Measurements from ENCODE around the gene KIF15. TPM values are rescaled to one million over a fixed set of nuclear protein-coding genes. Genes with fewer than 3 reads are reported as not detected.

Gene KIF15
- total RNA-seq, 1 donor from 2014 or later: 11.3 TPM

DNA sequence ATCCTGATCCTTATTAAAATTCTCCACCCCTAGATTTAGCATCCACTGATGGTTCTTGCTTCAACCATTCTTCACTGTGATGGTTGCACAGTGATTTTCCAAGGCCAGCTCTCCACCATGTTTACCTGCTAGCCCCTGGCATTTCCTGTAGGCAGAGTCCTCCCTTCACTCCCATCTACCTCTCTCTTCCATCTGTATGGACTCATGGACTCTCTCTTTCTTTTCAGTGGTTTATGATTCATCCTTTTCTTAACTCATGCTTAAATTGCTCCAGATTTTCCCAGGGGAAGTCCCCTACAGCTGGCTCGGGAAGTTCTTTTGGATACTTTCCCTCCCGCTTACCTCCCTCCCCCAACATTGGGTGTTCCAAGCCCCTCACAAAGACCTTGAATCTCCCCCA, 131.5 kb downstream of the KIF15 start:
- H3K9me3 Mint-ChIP-seq: no peaks in the 10 kb centered on the region
- TF ChIP-seq, protein P1, sequence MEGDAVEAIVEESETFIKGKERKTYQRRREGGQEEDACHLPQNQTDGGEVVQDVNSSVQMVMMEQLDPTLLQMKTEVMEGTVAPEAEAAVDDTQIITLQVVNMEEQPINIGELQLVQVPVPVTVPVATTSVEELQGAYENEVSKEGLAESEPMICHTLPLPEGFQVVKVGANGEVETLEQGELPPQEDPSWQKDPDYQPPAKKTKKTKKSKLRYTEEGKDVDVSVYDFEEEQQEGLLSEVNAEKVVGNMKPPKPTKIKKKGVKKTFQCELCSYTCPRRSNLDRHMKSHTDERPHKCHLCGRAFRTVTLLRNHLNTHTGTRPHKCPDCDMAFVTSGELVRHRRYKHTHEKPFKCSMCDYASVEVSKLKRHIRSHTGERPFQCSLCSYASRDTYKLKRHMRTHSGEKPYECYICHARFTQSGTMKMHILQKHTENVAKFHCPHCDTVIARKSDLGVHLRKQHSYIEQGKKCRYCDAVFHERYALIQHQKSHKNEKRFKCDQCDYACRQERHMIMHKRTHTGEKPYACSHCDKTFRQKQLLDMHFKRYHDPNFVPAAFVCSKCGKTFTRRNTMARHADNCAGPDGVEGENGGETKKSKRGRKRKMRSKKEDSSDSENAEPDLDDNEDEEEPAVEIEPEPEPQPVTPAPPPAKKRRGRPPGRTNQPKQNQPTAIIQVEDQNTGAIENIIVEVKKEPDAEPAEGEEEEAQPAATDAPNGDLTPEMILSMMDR (IDR thresholded peaks at IDR 0.05; ENCODE audit: unreplicated experiment): no peak
- no peak for DNase-seq (ENCODE audit: low spot score in 2 of 2, unreplicated experiment in 2 of 2)
- H3K4me3 Mint-ChIP-seq: no peak overlapping the region
- no peaks in the 10 kb centered on the region for H3K4me1 Mint-ChIP-seq
- no peaks in the 10 kb centered on the region for H3K36me3 Mint-ChIP-seq
- no peaks in the 10 kb centered on the region for H3K27me3 Mint-ChIP-seq (ENCODE audit: low read depth)
- no peak overlapping the region for H3K27ac Mint-ChIP-seq

DNA sequence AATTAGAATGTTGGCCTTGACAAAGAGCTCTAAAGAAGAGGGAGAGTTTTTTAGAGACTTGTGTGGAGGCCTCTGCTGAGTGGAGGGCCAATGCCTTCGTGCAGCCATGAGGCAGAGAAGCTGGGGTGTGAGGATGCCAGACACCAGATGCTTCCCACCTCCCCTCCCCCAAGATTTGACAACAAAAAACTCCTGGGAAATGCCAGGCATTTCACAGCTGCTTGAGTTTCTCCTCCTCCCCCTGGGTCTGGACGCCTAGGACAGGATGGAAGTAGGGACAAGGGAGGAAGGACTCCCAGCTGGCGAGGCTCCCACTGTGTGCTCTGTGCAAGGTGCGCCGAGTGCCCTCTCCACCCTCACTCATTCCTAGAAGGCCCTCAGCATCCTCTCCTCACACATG, 132.9 kb downstream of the KIF15 start:
- TF ChIP-seq, protein P1 (IDR thresholded peaks at IDR 0.05; ENCODE audit: unreplicated experiment): no peak
- no peaks in the 10 kb centered on the region for H3K9me3 Mint-ChIP-seq
- H3K36me3 Mint-ChIP-seq: no peaks in the 10 kb centered on the region
- H3K27ac Mint-ChIP-seq: no peak overlapping the region
- H3K4me3 Mint-ChIP-seq: no peak overlapping the region
- no peak for DNase-seq (ENCODE audit: low spot score in 2 of 2, unreplicated experiment in 2 of 2)
- H3K4me1 Mint-ChIP-seq: peaks cover 1% of the 10 kb centered on the region
- no peaks in the 10 kb centered on the region for H3K27me3 Mint-ChIP-seq (ENCODE audit: low read depth)

DNA sequence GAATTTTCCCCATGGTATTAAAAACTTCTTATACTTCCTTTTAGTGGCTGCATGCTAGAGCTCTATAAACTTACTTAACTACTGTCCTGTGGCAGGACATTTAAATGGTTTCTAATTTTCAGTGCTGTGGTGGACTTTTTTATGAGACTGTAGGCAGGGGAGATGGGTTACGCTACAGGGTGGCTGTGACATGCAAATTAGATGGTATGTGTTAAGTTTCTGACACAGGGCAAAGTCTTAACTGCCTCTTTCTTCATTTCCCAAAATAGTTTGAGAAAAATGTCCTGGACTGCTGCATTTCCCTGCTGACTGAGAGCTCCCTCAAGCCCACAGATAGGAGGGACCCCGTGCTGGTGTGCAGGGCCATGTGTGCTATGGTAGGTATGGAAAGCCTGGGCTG, 134.8 kb downstream of the KIF15 start:
- DNase-seq (ENCODE audit: low spot score in 2 of 2, unreplicated experiment in 2 of 2): no peak
- Mint-ChIP-seq H3K4me1 (peaks cover 9% of the 10 kb centered on the region), H3K27ac (no peak overlapping the region), H3K4me3 (no peak overlapping the region), H3K9me3 (no peaks in the 10 kb centered on the region), H3K36me3 (no peaks in the 10 kb centered on the region), H3K27me3 (ENCODE audit: low read depth) (no peaks in the 10 kb centered on the region)
- TF ChIP-seq, protein P1 (IDR thresholded peaks at IDR 0.05; ENCODE audit: unreplicated experiment): no peak

DNA sequence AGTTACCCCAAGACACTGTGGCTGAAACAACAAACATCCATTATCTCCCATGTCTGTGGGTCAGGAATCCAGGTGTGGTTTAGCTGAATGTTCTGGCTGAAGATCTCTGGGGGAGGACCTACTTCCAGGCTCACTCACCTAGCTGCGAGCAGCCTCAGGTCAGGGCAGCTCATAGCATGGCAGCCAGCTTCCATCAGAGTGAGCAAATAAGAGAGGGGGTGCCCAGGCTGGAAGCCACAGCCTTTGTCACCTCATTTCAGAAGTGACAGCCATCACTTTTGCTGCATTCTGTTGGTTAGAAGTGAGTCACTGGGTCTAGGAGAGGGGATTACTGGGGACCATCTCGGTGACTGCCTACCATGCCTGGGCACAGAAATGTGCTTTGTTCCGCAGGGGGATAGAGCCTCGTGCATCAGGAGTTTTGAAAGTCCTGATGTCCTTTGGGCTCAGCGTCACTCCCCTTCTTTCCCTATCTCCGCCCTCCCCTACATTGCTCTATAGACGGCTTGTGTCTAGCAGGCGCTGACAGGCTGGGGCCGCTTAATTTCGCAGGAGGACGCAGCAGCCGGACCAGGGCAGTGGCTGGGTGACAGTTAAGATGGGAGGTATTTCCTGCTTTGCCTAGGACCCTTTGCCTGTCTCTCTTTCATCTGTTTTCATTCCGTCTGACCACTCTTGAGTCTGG, 138.2 kb downstream of the KIF15 start:
- no peak for DNase-seq (ENCODE audit: low spot score in 2 of 2, unreplicated experiment in 2 of 2)
- H3K9me3 Mint-ChIP-seq: no peaks in the 10 kb centered on the region
- TF ChIP-seq, protein P1 (IDR thresholded peaks at IDR 0.05; ENCODE audit: unreplicated experiment): no peak
- H3K36me3 Mint-ChIP-seq: no peaks in the 10 kb centered on the region
- no peak overlapping the region for H3K27ac Mint-ChIP-seq
- no peaks in the 10 kb centered on the region for H3K27me3 Mint-ChIP-seq (ENCODE audit: low read depth)
- H3K4me3 Mint-ChIP-seq: no peak overlapping the region
- peaks cover 22% of the 10 kb centered on the region for H3K4me1 Mint-ChIP-seq

DNA sequence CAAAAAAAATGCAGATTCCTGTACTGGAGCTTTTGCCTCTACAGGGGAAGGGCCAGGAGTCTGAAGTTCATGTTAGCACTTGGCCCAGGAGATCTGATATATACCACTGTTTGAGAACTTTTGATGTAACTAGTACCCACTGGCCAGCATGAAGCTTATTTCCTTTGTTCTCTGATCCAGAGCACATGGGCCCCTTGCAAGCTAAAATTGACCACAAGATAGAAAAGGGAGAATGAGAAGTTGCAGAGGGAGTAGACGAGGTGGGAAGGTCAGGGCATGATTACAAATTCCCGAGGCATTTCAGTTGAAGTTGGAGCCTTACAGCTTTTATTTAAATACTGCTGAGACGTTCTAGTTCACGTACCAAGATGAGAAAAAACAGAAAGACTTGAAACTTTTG, 141.0 kb downstream of the KIF15 start:
- Mint-ChIP-seq H3K36me3 (no peaks in the 10 kb centered on the region), H3K9me3 (no peaks in the 10 kb centered on the region), H3K4me3 (no peak overlapping the region), H3K27ac (no peak overlapping the region), H3K4me1 (peaks cover 22% of the 10 kb centered on the region), H3K27me3 (ENCODE audit: low read depth) (no peaks in the 10 kb centered on the region)
- no peak for DNase-seq (ENCODE audit: low spot score in 2 of 2, unreplicated experiment in 2 of 2)
- TF ChIP-seq, protein P1 (IDR thresholded peaks at IDR 0.05; ENCODE audit: unreplicated experiment): no peak

Other genes with a start within 250 kb of the KIF15 start
- 18.9 to 20.5 TPM (median 19.6 TPM) in 3 replicates for gene ZKSCAN7, start 206.6 kb upstream of the KIF15 start, total RNA-seq
- 17.1 to 20.1 TPM (median 18.7 TPM) in 3 replicates for gene ZNF660, start 176.8 kb upstream of the KIF15 start, total RNA-seq
- gene ZNF197, start 136.8 kb upstream of the KIF15 start, total RNA-seq: 32.4 to 33.3 TPM (median 32.6 TPM) in 3 replicates
- gene ZNF35, start 113.1 kb upstream of the KIF15 start, total RNA-seq: 20.9 to 24.0 TPM (median 22.6 TPM) in 3 replicates
- not detected in 3 replicates for gene ZNF502, start 49.1 kb upstream of the KIF15 start, total RNA-seq
- 4.0 to 6.2 TPM (median 4.8 TPM) in 3 replicates for gene ZNF501, start 32.2 kb upstream of the KIF15 start, total RNA-seq
- gene KIAA1143, start 175 bp upstream of the KIF15 start, total RNA-seq: 35.8 to 41.4 TPM (median 36.4 TPM) in 3 replicates
- gene TMEM42, start 100.1 kb downstream of the KIF15 start, total RNA-seq: 17.7 to 20.2 TPM (median 18.8 TPM) in 3 replicates
- gene TGM4, start 112.8 kb downstream of the KIF15 start, total RNA-seq: 0.09 TPM in 1 of 3 replicates, not detected in the others
- gene ZDHHC3, start 214.4 kb downstream of the KIF15 start, total RNA-seq: 63.7 to 74.5 TPM (median 64.8 TPM) in 3 replicates
- 53.6 TPM in 3 replicates for gene EXOSC7, start 214.4 kb downstream of the KIF15 start, total RNA-seq

Measured in mesothelial cell of epicardium (in vitro differentiated cells).